HepG2 (cell line): ENCODE measurements around the gene MTM1. TPM values are rescaled to one million over a fixed set of nuclear protein-coding genes. Genes with fewer than 3 reads are reported as not detected.

Experiments
- ATAC-seq: fragments of 200-7000 bp; cut with Tn5 transposase; 3 replicates; pipeline ENCODE4 v1.9.1; 2020; ENCODE audit warnings: mild to moderate bottlenecking, moderate library complexity
- BruUV-seq: library from RNA; stranded (reverse); fragments of 400-500 nt; replicated peaks from 2 replicates; lab custom pipeline; 2021; lab: Mats Ljungman, UMichigan
- CTCF ChIA-PET: fragments of 300-600 bp; formaldehyde crosslinking; extraction: SDS; loops from one replicate; lab custom pipeline; 2021; ENCODE audit warnings: low total read pairs, inconsistent platforms, low intra/inter-chr PET ratio; lab: Yijun Ruan, JAX
- POLR2A ChIA-PET: fragments of 350-600 bp; sonication (Branson Sonifier 250); formaldehyde crosslinking; loops from one replicate; lab custom pipeline; 2020; ENCODE audit warnings: antibody characterized with exemption, inconsistent platforms; lab: Yijun Ruan, JAX
- DNase-seq: peaks from one replicate; pipeline ENCODE4 v3.0.0-alpha.2; 2015; ENCODE audit warnings: low spot score
- FAIRE-seq: peaks from 3 replicates; lab custom pipeline; 2011; peaks lifted over from hg19 to GRCh38; lab: Jason Lieb, UNC
- H2AFZ ChIP-seq: one replicate; pipeline ENCODE4 v1.6.1; 2011; ENCODE audit warnings: low read length, inconsistent platforms
- H3K27ac ChIP-seq: fragments of 300-600 bp; 3 replicates; pipeline ENCODE4 v1.8.0; 2011; ENCODE audit warnings: mixed run types, mild to moderate bottlenecking, mixed read lengths, low read length, inconsistent platforms; ENCODE audit not compliant: insufficient read depth; ENCODE audit errors: extremely low read length
- H3K27me3 ChIP-seq, 2 experiments: fragments of 200-600 bp in 1 of 2; 2 replicates in 1 of 2; 3 replicates in 1 of 2; pipeline versions ENCODE4 v1.6.0 to v1.8.0; 2011; ENCODE audit warnings: low read length in 2 of 2, mild to moderate bottlenecking in 2 of 2, moderate library complexity in 2 of 2, inconsistent platforms in 1 of 2; ENCODE audit not compliant: insufficient read depth in 2 of 2, control insufficient read depth in 1 of 2
- H3K36me3 ChIP-seq, 2 experiments: fragments of 200-600 bp in 1 of 2; replicated peaks in 1 of 2; 2 replicates in 1 of 2; 3 replicates in 1 of 2; pipeline versions ENCODE4 v1.5.1 to v1.8.0; 2011; ENCODE audit warnings: low read length in 2 of 2, inconsistent platforms in 1 of 2; ENCODE audit not compliant: insufficient read depth in 2 of 2, control insufficient read depth in 1 of 2
- H3K4me1 ChIP-seq: 2 replicates; pipeline ENCODE4 v1.5.1; 2012; ENCODE audit warnings: low read length, inconsistent platforms; ENCODE audit not compliant: insufficient read depth
- H3K4me2 ChIP-seq: 2 replicates; pipeline ENCODE4 v1.6.0; 2011; ENCODE audit warnings: low read depth, low read length, inconsistent platforms
- H3K4me3 ChIP-seq, 3 experiments: fragments of 200-600 bp in 1 of 3; sonication (generic), shearing (Covaris generic) in 1 of 3; replicated peaks in 1 of 3; 2 replicates each; pipeline ENCODE4 v1.5.1; 2011 to 2016; ENCODE audit warnings: low read length in 3 of 3, inconsistent platforms in 2 of 3, low read depth in 2 of 3, mild to moderate bottlenecking in 2 of 3, control low read depth in 1 of 3, mixed read lengths in 1 of 3; ENCODE audit not compliant: insufficient read depth in 1 of 3
- H3K79me2 ChIP-seq: one replicate; pipeline ENCODE4 v1.6.1; 2011; ENCODE audit warnings: low read length, inconsistent platforms; ENCODE audit not compliant: insufficient read depth
- H3K9ac ChIP-seq: 2 replicates; pipeline ENCODE4 v1.6.0; 2011; ENCODE audit warnings: mild to moderate bottlenecking, low read depth, low read length, inconsistent platforms; ENCODE audit not compliant: insufficient read depth
- H3K9me3 ChIP-seq: 2 replicates; pipeline ENCODE4 v1.5.1; 2012; ENCODE audit warnings: mild to moderate bottlenecking, low read length
- H4K20me1 ChIP-seq: 2 replicates; pipeline ENCODE4 v1.6.0; 2011; ENCODE audit warnings: inconsistent platforms, mild to moderate bottlenecking, low read length, moderate library complexity; ENCODE audit not compliant: insufficient read depth
- CAMTA2 ChIP-seq: sonication (generic); formaldehyde crosslinking; IDR thresholded peaks from 2 replicates; pipeline ENCODE4 v1.4.0; 2020; ENCODE audit warnings: mild to moderate bottlenecking, missing genetic modification reagents, borderline replicate concordance
- ELF1 ChIP-seq: sonication (generic); formaldehyde crosslinking; IDR thresholded peaks from 2 replicates; pipeline ENCODE4 v1.4.0; 2020; ENCODE audit warnings: missing genetic modification reagents
- FOXK1 ChIP-seq: sonication (generic); formaldehyde crosslinking; IDR thresholded peaks from 2 replicates; pipeline ENCODE4 v1.4.0; 2020; ENCODE audit warnings: low read depth, missing genetic modification reagents, borderline replicate concordance
- HINFP ChIP-seq: sonication (generic); formaldehyde crosslinking; IDR thresholded peaks from 2 replicates; pipeline ENCODE4 v1.4.0; 2020; ENCODE audit warnings: low read depth, mild to moderate bottlenecking, missing genetic modification reagents
- KLF11 ChIP-seq: IDR thresholded peaks from 2 replicates; pipeline ENCODE4 v1.6.1; 2016; ENCODE audit warnings: missing compliant biosample characterization
- MNT ChIP-seq: fragments of 450-650 bp; IDR thresholded peaks from 2 replicates; pipeline ENCODE4 v1.6.1; 2016
- MYPOP ChIP-seq: sonication (generic); formaldehyde crosslinking; IDR thresholded peaks from 2 replicates; pipeline ENCODE4 v1.8.1; 2023; ENCODE audit warnings: mild to moderate bottlenecking, moderate library complexity, missing genetic modification reagents
- NFYB ChIP-seq: sonication (generic); formaldehyde crosslinking; IDR thresholded peaks from 2 replicates; pipeline ENCODE4 v1.4.0; 2020; ENCODE audit warnings: missing genetic modification reagents
- RAD51 ChIP-seq: fragments of 450-650 bp; IDR thresholded peaks from 2 replicates; pipeline ENCODE4 v1.6.1; 2016; ENCODE audit warnings: borderline replicate concordance
- SRSF4 ChIP-seq: fragments of 200-400 bp; formaldehyde crosslinking; IDR thresholded peaks from one replicate; pipeline ENCODE4 v1.6.1; 2018; ENCODE audit warnings: mild to moderate bottlenecking, low read depth, low read length, moderate library complexity; ENCODE audit not compliant: poor library complexity, severe bottlenecking
- XBP1 ChIP-seq: sonication (generic); formaldehyde crosslinking; IDR thresholded peaks from 2 replicates; pipeline ENCODE4 v1.5.0; 2020; ENCODE audit warnings: missing genetic modification reagents
- ZNF275 ChIP-seq: sonication (generic); formaldehyde crosslinking; IDR thresholded peaks from 2 replicates; pipeline ENCODE4 v1.8.0; 2022; ENCODE audit warnings: missing genetic modification reagents, mild to moderate bottlenecking, inconsistent platforms, borderline replicate concordance
- ZNF367 ChIP-seq: sonication (generic); formaldehyde crosslinking; IDR thresholded peaks from 2 replicates; pipeline ENCODE4 v1.4.0; 2020; ENCODE audit warnings: missing genetic modification reagents, borderline replicate concordance
- ZNF431 ChIP-seq: sonication (generic); formaldehyde crosslinking; IDR thresholded peaks from 2 replicates; pipeline ENCODE4 v1.9.0; 2022; ENCODE audit warnings: missing genetic modification reagents, low read depth, mild to moderate bottlenecking, borderline replicate concordance
- WGBS: methylation state at CpG from one replicate; pipeline ENCODE4 v1.1.6; 2017; ENCODE audit warnings: low lambda C conversion rate; 5-methylcytosine and 5-hydroxymethylcytosine counted together
- in situ Hi-C: cut with HindIII; loops from 2 replicates; pipeline ENCODE4 v1.10.0; 2017; ENCODE audit warnings: low pct_unique_long_range_greater_than_20kb; ENCODE audit not compliant: extremely low pct_ligation_motif_present
- intact Hi-C: fragments of 100-400 bp; cut with micrococcal nuclease; formaldehyde crosslinking; loops from one replicate; pipeline ENCODE4 v1.10.0; 2022; ENCODE audit not compliant: unreplicated experiment
- polyA plus RNA-seq, 8 experiments: library from polyadenylated mRNA; depleted of rRNA in 3 of 8; stranded (reverse) in 7 of 8; unstranded in 1 of 8; fragments of >200 nt; fragmentation: Illumina TruSeq in 4 of 8; extraction: Trizol in 4 of 8; gene quantifications; 2 replicates each; pipeline versions ENCODE4 v1.2.1 to v1.2.3, GENCODE V29; 2011 to 2016; ENCODE audit warnings: low read depth in 4 of 8, missing spikeins in 1 of 8, mixed read lengths in 1 of 8; ENCODE audit not compliant: insufficient read depth in 1 of 8
- total RNA-seq, 5 experiments: library from RNA; depleted of rRNA; stranded (reverse); fragments of >200 nt; fragmentation: Illumina TruSeq; extraction: Trizol; gene quantifications; 2 replicates each; pipeline ENCODE4 v1.2.3, GENCODE V29; 2016; ENCODE audit warnings: low read depth in 1 of 5

Gene MTM1
- total and polyA plus RNA-seq, 2 of the 13 experiments (the other 11 are each of a cell fraction or from before 2014, with no cell fraction given) = 12.0 to 15.2 TPM

GRCh38 chrX:150537851-150538250 is 30.6 kb upstream of the MTM1 start (continued):
- no peak for TF ChIP-seq MNT
- TF ChIP-seq KLF11 = no peak
- no peak for TF ChIP-seq MYPOP (CRISPR knock-in tag)
- no peak for TF ChIP-seq RAD51
- TF ChIP-seq XBP1 (CRISPR knock-in tag) = no peak
- TF ChIP-seq FOXK1 (CRISPR knock-in tag) = no peak
- no peak for TF ChIP-seq ZNF431
- no peak for TF ChIP-seq ZNF275 (CRISPR knock-in tag)
- TF ChIP-seq CAMTA2 = no peak
- no peak for TF ChIP-seq ELF1

- FAIRE-seq (no peak), DNase-seq (no peak), ATAC-seq (no peak)
- Histone ChIP-seq H3K36me3 (no peaks in the 10 kb centered on the region), H3K9me3 (no peaks in the 10 kb centered on the region), H3K4me3 (no peak overlapping the region), H3K79me2 (no peaks in the 10 kb centered on the region), H4K20me1 (no peaks in the 10 kb centered on the region), H3K9ac (no peak overlapping the region), H3K27me3 (no peaks in the 10 kb centered on the region; a peak in 1 of 5 replicates), H3K4me1 (peaks cover 17% of the 10 kb centered on the region), H3K27ac (no peak overlapping the region), H2AFZ (no peak overlapping the region), H3K4me2 (no peak overlapping the region)
- TF ChIP-seq NFYB (no peak), HINFP (CRISPR knock-in tag) (no peak), ZNF367 (CRISPR knock-in tag) (no peak), SRSF4 (no peak)
- intact Hi-C loops (loop anchor here (2.0 to 10.0 kb wide), 2 partner anchors 104 to 174 kb away; no protein-coding TSS in a partner anchor), in situ Hi-C loops (loop anchor here (10.0 kb wide), 1 partner anchor 144 kb away; no protein-coding TSS in a partner anchor)
- no CpG with 5 or more reads among the region's 6 CpGs for WGBS
- ChIA-PET POLR2A (no interaction called here), CTCF (no interaction called here)
- no TSS peak for BruUV-seq
These were observed 27.5 kb upstream of the MTM1 start for GRCh38 chrX:150540965-150541364.
